ENCODE results near the gene BRMS1. TPM values are rescaled to one million over a fixed set of nuclear protein-coding genes. Genes with fewer than 3 reads are reported as not detected.
"Not testable (repeated sequence)": the region's sequence is repeated elsewhere in the genome, so short reads cannot be mapped to it uniquely, and the experiment has no call there.

Gene BRMS1
- total RNA-seq, 2 experiments from 2014 or later, result 47.4 to 48.0 TPM

DNA sequence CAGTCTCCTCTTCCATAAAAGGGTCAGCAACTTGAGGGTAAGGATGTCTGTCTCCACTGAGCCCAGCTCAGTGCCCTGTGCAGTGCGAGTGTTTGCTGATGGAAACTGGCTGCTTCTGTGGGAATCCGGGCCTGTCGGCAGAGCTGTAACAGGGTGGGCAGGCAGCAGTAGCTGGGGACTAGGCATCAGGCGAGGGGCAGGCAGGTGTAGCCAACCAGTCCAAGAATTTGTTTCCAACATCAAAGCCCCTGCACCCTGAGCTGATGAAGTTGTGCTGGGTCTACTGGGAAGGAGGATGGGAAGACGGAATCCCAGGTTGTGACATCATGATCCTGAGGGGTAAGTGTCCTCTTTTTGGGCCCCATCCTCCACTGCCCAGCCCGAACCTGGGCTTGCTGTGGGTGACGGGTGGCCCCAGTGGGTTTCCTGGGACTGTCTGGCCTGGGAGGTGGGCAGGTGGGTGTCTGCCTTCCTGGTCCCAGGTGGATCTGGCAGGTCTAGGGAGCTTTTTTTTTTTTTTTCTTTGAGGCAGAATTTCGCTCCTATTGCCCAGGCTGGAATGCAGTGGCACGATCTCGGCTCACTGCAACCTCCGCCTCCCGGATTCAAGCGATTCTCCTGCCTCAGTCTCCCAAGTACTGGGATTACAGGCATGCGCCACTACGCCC, 15.6 kb upstream of the BRMS1 start:
- no peaks in the 10 kb centered on the region for H3K9me3 Mint-ChIP-seq
- ChIA-PET POLR2A (no interaction called here), CTCF (interaction anchor here (0.7 to 1.4 kb wide), 2 partner anchors 49 to 72 kb away, joined by 3 to 4 read pairs; partner anchors contain the start of gene YIF1A)
- no peak overlapping the region for H3K27ac Mint-ChIP-seq
- no peak overlapping the region for H3K4me3 Mint-ChIP-seq
- H3K4me1 Mint-ChIP-seq, result no peaks in the 10 kb centered on the region
- H3K36me3 Mint-ChIP-seq (ENCODE audit: low read depth), result no peaks in the 10 kb centered on the region
- no peak for DNase-seq
- no peaks in the 10 kb centered on the region for H3K27me3 Mint-ChIP-seq

DNA sequence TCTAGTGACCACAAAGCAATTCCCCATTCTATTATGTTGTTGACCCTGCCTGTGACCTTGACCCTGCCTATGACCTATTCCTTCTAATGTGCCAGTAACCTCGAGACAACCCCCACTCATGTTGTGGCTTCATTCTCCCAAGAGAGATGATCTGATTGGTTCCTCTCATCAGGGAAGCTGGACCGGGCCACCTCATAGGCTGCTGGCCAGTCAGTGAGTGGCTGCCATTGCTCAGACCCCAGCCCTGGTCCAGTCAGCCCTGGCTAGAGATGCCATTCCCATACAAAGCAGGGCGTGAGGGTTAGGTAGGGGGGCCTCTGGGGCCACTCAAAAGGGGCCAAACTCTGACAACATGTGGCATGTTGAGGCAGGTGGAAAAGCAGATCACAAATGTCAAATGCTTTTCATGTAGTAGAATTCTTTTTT, 14.8 kb upstream of the BRMS1 start:
- no peaks in the 10 kb centered on the region for H3K36me3 Mint-ChIP-seq (ENCODE audit: low read depth)
- ChIA-PET POLR2A (no interaction called here), CTCF (no interaction called here)
- no peak overlapping the region for H3K4me3 Mint-ChIP-seq
- H3K4me1 Mint-ChIP-seq, result no peaks in the 10 kb centered on the region
- no peak overlapping the region for H3K27ac Mint-ChIP-seq
- no peaks in the 10 kb centered on the region for H3K27me3 Mint-ChIP-seq
- no peaks in the 10 kb centered on the region for H3K9me3 Mint-ChIP-seq
- DNase-seq, result no peak

DNA sequence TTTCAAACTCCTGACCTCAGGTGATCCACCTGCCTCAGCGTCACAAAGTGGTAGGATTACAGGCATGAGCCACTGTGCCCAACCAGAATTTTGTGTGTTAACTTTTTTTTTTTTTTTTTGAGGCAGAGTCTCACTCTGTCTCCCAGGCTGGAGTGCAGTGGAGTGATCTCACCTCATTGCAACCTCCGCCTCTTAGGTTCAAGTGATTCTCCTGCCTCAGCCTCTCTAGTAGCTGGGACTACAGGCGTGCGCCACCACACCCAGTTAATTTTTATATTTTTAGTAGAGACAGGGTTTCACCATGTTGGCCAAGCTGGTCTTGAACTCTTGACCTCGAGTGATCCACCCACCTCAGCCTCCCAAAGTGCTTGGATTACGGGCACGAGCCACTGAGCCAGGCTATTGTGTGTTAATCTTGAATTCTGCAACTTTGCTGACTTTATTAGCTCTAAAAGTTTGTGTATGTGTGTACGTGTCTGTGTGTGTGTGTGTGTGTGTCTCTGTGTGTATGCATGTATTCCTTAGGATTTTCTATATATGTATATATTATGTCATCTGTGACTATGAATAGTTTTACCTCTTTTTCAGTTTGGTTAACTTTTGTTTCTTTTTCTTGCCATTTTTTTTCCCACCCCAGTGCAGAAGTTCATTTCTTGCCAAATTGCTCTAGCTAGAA, 5.8 kb upstream of the BRMS1 start:
- H3K36me3 Mint-ChIP-seq (ENCODE audit: low read depth); H3K9me3 Mint-ChIP-seq; H3K27ac Mint-ChIP-seq; DNase-seq; POLR2A ChIA-PET; H3K27me3 Mint-ChIP-seq; H3K4me3 Mint-ChIP-seq: not testable (repeated sequence)
- peaks cover 24% of the 10 kb centered on the region for H3K4me1 Mint-ChIP-seq
- CTCF ChIA-PET, result interaction anchor here (0.6 to 1.3 kb wide), 5 partner anchors 14 to 306 kb away, joined by 3 to 4 read pairs (median 3); no protein-coding TSS in a partner anchor

DNA sequence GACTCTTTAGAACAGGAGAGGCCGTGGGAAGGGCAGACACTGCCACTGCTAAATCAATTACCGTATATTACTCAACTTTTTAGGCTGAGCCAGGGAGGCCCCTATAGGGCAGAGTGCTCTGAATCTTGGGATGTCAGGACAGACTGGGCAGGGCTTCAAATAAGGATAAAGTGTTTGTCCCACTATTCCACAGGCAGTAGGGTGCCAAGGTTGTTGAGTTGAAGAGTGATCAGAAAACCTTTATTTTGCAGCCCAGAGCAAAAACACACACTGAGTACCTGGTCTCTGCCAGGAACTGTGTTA, 4.1 kb upstream of the BRMS1 start:
- CTCF ChIA-PET, result interaction anchor here (1.0 to 2.2 kb wide), 3 partner anchors 15 to 37 kb away, joined by 3 to 9 read pairs (median 3); no protein-coding TSS in a partner anchor
- peaks cover 5% of the 10 kb centered on the region for H3K36me3 Mint-ChIP-seq (ENCODE audit: low read depth)
- peaks cover 38% of the 10 kb centered on the region for H3K4me1 Mint-ChIP-seq
- peak overlapping the region; percentile 34 for H3K4me3 Mint-ChIP-seq
- no peaks in the 10 kb centered on the region for H3K9me3 Mint-ChIP-seq
- peaks cover 4% of the 10 kb centered on the region for H3K27me3 Mint-ChIP-seq
- H3K27ac Mint-ChIP-seq, result no peak overlapping the region
- POLR2A ChIA-PET, result no interaction called here
- DNase-seq, result no peak

DNA sequence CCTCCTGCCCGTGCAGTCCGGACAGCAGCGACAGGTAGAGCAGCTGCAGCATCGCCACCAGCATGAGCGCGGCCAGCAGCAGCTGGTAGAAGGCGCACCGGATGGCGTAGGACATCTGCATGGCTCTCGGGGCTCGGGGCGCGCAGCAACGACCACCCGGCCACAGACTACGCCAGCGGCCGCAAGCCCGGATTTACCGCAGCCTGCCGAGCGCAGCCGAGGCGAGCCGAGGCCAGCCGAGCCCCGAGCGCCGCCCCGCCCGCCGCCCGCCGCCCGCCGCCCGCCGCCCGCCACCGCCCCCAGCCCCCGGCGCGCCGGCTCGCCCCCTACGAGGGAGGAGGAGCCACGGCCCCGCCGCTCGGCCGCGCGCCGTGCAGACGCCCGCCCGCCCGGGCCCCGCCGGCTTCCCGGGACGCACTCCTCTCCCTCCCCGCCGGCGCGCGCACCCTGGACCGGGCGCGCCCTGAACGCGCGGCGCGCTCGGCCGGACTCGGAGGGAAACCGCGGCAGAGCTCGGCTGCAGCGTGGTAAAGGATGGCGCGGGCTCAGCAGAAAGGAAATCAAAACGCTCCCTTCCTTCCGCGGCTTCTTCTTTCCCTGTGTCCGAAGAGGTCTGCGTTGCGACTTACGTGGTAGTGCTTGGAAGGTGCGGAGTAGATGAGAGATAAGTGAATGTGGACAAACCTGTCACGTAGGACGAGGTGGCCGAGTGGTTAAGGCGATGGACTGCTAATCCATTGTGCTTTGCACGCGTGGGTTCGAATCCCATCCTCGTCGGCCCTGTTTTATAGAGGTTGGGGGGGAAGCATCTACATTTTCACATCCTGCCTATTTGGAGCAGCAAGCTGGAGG, 2.7 kb upstream of the BRMS1 start, which contains the start of gene B4GAT1:
Gene B4GAT1 (minus strand): TSS at position 205 of the 852 bp plus-strand sequence. CDS start 84 bp downstream, at position 121.
- Mint-ChIP-seq H3K27ac (peak within 1 kb of the TSS; percentile 96), H3K27me3 (peaks cover 4% of the 10 kb centered on the region), H3K4me3 (peak within 1 kb of the TSS; percentile 97), H3K4me1 (peaks cover 51% of the 10 kb centered on the region), H3K36me3 (ENCODE audit: low read depth) (peaks cover 8% of the 10 kb centered on the region), H3K9me3 (no peaks in the 10 kb centered on the region)
- ChIA-PET CTCF (interaction anchor here (0.8 to 2.2 kb wide), 6 partner anchors 9 to 193 kb away, joined by 3 to 9 read pairs (median 3); no protein-coding TSS in a partner anchor), POLR2A (no interaction called here)
- peak; percentile 84 for DNase-seq

DNA sequence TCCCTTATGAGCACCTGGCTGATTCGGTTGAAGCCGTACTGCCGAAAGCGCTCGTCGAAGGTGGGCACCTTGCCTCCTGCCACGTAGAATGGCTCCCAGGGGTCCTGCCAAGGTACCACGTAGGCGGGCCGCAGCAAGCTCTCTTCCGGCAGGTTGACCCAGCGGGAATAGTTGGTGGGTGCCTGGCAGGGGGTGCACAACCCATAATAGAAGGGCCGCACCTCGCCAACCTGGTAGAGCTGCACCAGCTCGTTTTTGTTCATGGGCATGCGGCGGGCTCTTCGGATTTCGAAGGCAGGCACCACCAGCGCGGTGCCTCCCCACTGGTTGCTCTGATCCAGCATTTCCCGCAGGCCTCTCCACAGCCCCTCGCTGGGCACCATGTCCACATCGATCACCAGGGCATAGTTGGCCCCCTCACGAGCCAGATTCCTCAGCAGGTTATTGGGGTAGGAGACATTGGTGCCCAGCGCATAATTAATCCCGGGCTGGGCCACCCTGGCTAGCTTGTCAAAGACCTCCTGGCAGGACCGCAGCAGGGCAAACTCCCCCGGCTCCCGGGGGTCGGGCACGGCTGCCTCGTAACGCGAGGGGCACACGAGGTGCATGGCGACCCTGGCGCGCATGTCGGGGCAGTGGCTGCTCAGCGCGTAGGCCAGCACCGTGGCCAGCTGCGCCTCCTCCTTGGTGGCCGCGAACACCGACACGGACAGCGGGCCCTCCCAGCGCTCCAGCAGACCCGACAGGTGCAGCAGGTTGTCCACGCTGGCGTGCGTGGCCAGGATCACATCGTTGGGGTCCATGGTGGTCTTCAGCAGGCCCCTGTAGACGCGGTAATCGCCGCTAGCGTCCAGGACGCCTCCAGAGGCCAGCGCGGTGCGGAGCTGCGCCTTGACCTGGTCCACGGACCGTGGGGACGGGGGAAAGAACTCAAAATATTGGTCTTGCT, 1.8 kb upstream of the BRMS1 start:
- peaks cover 51% of the 10 kb centered on the region for H3K4me1 Mint-ChIP-seq
- CTCF ChIA-PET, result interaction anchor here (0.8 to 2.3 kb wide), 6 partner anchors 18 to 194 kb away, joined by 3 to 10 read pairs (median 4); no protein-coding TSS in a partner anchor
- peak overlapping the region; percentile 97 for H3K4me3 Mint-ChIP-seq
- no peaks in the 10 kb centered on the region for H3K9me3 Mint-ChIP-seq
- DNase-seq, result no peak
- peaks cover 4% of the 10 kb centered on the region for H3K27me3 Mint-ChIP-seq
- H3K27ac Mint-ChIP-seq, result peak overlapping the region; percentile 94
- POLR2A ChIA-PET, result interaction anchor here (0.6 kb wide), 1 partner anchor 926 kb away, joined by 9 read pairs; no protein-coding TSS in a partner anchor
- peaks cover 10% of the 10 kb centered on the region for H3K36me3 Mint-ChIP-seq (ENCODE audit: low read depth)

DNA sequence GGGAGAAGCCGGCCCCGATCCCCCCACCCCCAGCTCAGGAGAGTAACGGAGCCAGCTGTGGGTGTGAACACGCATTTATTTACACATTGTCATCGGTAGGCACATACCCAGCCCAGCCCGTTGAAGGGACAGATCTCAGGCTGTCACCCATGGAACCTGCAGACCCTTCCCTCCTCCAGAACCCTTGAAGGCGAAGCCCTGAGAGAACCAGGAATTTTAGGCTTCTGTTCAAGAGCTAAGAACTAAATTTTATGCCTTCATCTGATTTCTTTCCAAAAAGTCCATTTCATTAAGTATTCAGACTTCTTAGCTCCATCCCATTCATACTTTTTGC, 379 bp upstream of the BRMS1 start:
- H3K4me1 Mint-ChIP-seq, result peaks cover 51% of the 10 kb centered on the region
- peaks cover 18% of the 10 kb centered on the region for H3K36me3 Mint-ChIP-seq (ENCODE audit: low read depth)
- peaks cover 4% of the 10 kb centered on the region for H3K27me3 Mint-ChIP-seq
- ChIA-PET CTCF (interaction anchor here (0.6 to 2.3 kb wide), 7 partner anchors 10 to 1862 kb away, joined by 3 to 10 read pairs (median 5); partner anchors contain the start of gene RIN1), POLR2A (no interaction called here)
- no peaks in the 10 kb centered on the region for H3K9me3 Mint-ChIP-seq
- no peak for DNase-seq
- H3K4me3 Mint-ChIP-seq, result peak overlapping the region; percentile 97
- H3K27ac Mint-ChIP-seq, result peak overlapping the region; percentile 94

DNA sequence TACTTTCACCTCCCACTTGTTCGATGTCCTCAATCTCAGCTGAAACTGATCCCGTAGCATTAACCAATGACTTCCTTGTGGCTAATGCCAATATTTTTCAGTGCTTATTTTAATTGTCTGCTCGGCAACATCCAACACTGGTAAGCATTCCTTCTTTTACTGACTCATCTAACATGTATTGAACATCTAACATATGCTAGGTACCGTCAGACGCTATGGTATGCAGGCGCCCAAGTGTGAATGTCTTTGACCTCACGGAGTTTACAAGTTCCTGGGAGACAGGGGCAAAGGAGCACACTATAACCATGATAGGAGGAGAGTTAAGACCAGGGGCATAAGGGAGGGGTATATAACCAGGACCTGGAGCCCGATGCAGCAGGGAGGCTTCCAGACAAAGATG, 1.7 kb downstream of the BRMS1 start:
- no peak for DNase-seq
- Mint-ChIP-seq H3K9me3 (no peaks in the 10 kb centered on the region), H3K36me3 (ENCODE audit: low read depth) (peaks cover 26% of the 10 kb centered on the region), H3K27me3 (peaks cover 4% of the 10 kb centered on the region), H3K4me1 (peaks cover 44% of the 10 kb centered on the region), H3K27ac (no peak overlapping the region), H3K4me3 (peak overlapping the region; percentile 97)
- ChIA-PET CTCF (interaction anchor here (2.1 kb wide), 1 partner anchor 32 kb away, joined by 7 read pairs; no protein-coding TSS in a partner anchor), POLR2A (no interaction called here)

DNA sequence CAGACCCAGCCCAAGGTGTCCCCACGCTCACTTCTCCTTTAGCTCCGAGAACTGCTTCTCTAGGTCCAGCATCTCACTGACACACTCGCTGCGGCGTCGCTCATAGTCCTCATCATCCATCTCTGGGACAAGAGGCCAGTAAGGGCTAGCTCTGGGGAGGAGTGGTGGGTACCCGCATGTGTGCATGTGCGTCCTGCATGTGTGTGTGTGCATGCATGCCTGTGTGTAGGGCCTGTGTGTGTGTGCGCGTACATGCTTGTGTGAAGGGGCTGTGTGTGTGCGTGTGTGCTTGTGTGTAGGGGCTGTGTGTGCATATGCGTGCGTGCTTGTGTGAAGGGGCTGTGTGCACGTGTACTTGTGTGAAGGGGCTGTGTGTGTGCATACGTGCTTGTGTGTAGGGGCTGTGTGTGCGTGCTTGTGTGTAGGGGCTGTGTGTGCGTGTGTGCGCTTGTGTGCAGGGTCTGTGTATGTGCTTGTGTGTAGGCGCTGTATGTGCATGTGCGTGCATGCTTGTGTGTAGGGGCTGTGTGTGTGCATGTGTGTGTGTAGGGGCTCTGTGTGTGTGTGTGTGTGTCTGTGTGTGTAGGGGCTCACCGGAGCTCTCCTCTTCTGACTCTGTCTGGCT, 3.3 kb downstream of the BRMS1 start:
- Mint-ChIP-seq H3K9me3 (no peaks in the 10 kb centered on the region), H3K27ac (no peak overlapping the region), H3K27me3 (no peaks in the 10 kb centered on the region), H3K4me1 (peaks cover 50% of the 10 kb centered on the region), H3K36me3 (ENCODE audit: low read depth) (peaks cover 29% of the 10 kb centered on the region), H3K4me3 (no peak overlapping the region)
- CTCF ChIA-PET, result interaction anchor here (1.1 to 1.5 kb wide), 4 partner anchors 12 to 31 kb away, joined by 4 to 5 read pairs (median 4); no protein-coding TSS in a partner anchor
- POLR2A ChIA-PET, result no interaction called here
- DNase-seq, result no peak

DNA sequence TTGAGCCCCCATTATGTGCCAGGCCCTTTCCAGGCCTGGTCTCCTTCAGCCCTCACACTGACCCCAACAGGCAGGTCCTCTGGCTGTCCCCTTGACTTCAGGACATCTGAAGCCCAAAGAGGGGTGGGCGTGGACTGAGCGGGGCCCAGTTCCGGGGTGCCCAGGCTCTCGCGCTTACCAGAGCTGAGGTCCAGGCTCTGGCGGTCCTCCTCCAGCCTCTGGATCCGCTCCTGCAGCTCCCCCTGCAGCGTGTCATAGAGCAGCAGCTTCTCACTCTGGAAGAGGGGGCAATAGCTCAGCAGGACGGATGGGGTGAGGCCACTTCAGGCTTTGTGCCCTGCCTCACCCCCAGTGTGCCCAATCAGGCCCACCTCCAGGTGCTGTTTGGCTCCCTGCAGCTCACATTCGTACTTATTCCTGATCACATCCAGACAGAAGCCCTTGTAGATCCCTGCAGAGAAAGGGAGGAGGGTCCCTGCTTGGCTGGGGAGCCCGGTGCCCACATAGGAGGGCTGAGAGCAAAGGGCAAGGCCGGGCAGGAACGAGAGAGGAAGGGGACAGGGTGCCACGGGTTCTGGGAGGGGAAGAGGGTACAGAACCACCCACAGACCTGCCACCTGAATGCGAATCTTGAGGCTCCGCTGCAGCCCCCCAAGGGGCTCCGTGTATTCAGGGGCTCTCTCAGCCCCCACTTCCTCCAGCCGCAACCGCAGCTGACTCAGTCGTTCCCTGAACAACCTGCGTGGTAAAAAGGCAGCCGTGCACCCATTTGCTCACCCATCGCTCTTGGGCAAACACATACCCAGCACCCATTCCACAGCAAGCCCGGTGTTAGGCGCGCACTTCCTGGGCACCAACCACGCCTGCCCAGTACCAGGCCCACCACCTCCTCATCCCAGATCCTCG, 4.1 kb downstream of the BRMS1 start:
- Mint-ChIP-seq H3K27ac (no peak overlapping the region), H3K4me1 (peaks cover 51% of the 10 kb centered on the region), H3K9me3 (no peaks in the 10 kb centered on the region), H3K36me3 (ENCODE audit: low read depth) (peaks cover 29% of the 10 kb centered on the region), H3K4me3 (no peak overlapping the region), H3K27me3 (no peaks in the 10 kb centered on the region)
- ChIA-PET CTCF (interaction anchor here (1.1 to 1.3 kb wide), 5 partner anchors 10 to 31 kb away, joined by 4 to 6 read pairs (median 5); no protein-coding TSS in a partner anchor), POLR2A (no interaction called here)
- DNase-seq, result no peak
